ENCODE measurements around the gene TSPOAP1.

Gene TSPOAP1

DNA sequence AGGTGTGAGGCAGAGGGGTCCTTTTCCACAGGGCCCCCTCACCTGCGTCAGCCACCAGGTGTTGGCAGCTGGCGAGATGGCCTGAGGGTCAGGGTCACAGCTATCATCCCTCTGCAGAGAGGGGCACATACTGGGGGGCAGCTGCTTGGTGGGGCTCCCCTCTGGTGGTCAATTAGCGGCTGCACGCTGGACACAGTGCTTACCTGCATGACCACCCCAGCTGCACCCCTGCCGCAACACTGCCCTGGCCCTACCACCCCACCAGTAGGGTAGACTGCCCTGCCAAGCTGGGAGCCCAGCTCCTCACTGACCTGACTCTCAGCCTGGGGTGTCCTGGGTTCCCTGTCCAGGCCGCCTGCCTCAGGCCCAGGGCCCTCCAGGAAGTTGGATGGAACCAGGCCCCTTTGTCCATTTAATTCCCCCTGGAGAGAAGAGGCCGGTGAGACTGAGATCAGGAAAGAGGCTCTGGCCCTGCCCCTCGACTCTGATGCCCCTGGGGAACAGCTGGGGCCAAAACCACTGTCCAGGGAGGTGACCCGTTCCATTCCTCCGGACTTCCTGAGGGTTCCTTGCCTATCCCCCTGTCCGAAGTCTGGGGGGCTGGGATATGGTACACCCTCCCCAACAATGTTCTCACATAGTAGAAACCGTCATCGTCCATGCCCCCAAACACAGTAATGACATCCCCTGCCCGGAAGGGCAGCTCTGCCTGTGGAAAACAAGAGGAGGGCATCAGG lies 23.7 kb downstream of the TSPOAP1 start:
- DNase-seq (ENCODE audit: low spot score), result peak; percentile 30

DNA sequence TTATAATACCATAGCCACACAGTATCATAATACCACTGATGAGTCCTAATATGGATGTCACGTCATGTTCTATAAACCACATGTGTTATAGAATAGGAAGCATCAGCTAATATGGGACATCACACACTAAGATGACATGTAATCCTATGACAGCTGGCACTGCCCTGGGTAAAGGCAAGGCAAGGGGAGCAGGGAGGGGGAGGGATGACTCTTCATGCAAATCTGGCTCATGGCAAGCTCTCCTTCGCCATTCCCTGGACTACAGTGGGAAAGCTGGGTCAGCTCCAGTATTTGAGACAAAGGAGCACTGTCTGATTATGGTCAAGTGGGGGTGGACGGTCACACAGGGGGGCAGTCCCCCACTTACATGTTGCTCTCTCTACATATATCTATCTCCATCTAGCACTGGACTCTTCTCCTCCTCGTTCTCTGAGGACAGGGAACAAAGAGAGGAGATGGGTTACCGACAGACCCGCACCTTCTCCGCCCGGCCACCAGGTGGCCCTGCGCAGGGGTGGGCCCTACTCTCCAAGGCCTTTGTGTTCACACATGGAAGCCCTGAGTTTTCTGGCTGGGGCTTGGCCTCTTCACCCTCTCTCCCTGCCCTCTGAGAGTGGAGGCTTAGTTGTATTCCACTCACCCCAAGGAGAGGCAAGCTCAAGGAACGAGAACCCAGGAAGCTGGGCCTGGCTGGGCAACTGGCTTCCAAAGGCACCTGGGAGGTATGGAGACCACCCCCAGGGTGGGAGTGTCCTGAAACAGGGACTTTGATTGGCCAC lies 24.4 kb downstream of the TSPOAP1 start:
- DNase-seq (ENCODE audit: low spot score), result peak; percentile 94

DNA sequence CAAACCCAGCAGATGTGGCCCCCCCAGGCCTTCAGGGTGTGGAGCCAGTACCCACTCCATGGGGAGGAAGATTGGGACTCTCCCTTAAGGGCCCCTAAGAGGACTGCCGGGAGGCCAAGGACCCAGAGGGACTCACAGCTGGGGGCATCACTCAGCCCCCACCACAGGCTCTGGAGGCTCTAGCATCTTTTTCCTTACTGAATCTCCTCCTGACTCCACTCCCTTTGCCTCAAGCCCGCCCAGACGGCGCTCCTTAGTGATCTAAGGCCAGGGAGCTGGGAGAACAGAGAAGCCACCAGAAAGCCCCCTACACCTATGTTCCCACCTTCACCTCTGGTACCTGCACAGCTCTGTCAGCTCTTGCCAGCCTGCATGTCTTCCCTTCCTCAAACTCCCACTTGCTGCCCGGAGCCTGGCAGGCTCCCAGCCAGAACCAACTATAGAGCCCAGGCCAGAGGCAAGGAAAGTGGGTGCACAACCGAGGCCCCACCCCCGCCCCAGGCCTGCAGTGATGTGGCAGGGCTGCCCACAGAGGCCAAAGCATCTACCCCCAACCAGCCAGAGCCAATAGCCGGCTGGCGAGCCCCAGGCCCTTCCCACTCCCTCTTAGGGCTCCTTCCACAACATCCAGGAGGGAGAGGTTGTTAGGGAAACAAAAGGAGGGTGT lies 25.5 kb downstream of the TSPOAP1 start:
- peak; percentile 37 for DNase-seq (ENCODE audit: low spot score)

DNA sequence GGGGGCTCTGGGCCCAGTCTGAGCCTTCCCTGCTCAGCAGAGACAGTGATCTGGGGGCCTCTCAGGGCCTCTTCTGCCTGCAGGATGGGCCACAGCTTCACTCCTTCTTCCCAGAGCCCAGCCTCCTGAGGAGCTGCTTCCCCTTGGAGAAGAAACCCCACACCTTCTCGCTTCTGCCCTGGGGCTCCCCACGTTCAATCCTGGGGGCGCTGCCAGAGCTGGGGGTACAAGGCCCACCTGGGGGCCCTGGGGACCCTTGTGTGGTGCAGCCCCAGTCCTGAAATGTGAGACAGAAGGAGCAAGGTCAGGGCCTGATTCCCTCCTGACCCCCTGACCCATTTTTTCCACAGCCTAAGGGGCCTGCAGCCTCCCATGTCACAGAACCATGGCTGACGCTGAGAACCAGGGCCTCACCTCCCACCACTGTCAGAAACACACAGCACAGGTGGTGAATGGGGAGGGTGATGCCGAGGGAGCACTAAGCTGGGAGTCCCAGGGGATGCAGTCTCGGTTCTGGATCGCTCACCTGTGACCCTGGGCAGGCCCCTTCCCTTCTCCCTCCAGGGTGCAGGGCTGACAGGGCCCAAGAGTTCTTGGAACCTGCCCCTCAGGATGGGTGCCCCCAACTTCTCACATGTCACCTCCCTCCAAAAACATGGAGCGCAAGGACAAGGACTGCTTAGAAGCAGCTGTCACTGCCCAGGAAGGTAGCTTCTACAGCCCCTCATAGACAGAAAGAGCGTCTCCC lies 26.2 kb downstream of the TSPOAP1 start:
- peak; percentile 26 for DNase-seq (ENCODE audit: low spot score)

DNA sequence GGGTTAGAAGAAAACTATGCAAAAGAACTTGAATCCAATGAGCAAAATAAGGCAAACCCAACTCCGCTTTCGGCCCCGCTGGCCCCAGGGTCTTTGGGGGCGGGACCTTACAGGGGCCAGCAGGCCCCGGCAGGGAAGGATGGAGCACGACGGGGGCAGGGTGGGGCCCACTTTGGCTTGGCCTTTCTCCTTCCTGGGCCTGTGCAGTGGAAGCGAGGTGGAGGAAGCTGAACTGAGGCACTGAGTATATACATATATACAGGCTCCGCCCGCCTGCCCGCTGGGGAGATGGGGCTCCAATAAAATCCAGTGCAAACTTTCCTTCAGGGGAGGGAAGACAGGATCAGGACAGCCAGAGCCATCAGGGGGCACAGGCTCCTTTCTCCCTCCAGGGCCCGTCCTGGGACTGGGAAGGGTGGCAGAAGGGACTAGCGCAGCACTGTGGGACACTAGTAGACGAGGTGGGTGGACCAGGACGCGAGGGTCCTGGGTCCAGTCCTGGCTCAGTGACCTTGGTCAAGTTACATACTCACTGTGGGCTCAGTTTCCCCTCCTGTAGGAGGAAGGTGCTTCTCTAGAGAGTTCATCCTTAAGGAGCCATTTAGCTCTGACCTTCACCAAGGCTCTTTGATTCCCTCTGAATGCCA lies 27.0 kb downstream of the TSPOAP1 start:
- peak; percentile 34 for DNase-seq (ENCODE audit: low spot score)

DNA sequence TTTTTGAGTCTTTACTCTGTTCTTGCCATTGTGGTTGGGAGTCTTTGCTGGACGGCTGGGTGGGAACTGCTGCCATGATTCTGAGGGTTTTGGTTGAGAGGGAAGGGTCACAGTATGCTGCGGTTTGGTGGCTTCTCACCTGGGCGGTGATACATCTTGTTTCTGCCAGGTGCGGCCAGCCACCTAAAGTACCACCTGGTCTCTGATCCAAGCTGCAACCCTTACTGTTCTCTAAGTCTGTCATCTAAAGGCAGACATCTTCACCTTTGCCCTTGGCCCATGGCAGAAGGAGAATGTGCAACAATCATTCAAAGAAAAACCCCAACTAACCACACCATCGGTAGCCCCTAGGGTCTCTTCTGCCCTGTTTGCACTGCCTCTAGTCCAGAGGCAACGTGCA lies 28.3 kb downstream of the TSPOAP1 start:
- peak; percentile 19 for DNase-seq (ENCODE audit: low spot score)

DNA sequence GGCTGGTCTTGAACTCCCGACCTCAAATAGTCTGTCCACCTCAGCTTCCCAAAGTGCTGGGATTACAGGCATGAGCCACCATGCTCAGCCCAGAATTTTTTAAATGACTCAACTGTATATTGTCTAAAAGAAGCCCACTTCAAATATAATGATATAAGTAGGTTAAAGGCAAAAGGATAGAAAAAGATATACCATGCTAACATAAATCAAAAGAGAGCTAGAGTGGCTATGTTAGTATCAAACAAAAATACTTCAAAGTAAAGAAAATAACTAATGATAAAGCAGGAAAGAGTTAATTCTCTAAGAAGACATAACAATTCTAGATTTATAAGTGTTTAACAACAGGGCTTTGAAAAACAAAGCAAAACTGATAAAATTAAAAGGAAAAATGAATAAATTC lies 34.6 kb downstream of the TSPOAP1 start:
- DNase-seq (ENCODE audit: low spot score), result no peak

DNA sequence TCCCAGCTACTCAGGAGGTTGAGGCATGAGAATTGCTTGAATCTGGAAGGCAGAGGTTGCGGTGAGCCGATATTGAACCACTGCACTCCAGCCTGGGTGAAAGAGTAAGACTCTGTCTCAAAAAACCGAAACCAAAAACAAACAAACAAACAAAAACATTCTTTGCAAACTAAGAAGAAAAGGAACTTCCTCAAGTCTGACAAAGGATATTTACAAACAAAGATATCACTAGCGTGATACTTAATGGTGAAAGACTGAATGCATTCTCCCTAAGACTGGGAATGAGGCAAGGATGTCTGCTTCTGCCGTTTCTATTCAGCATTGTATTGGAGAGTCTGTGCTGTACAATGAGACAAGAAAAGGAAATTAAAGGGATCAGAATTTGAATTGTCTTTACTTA lies 37.3 kb downstream of the TSPOAP1 start:
- DNase-seq (ENCODE audit: low spot score), result no peak

DNA sequence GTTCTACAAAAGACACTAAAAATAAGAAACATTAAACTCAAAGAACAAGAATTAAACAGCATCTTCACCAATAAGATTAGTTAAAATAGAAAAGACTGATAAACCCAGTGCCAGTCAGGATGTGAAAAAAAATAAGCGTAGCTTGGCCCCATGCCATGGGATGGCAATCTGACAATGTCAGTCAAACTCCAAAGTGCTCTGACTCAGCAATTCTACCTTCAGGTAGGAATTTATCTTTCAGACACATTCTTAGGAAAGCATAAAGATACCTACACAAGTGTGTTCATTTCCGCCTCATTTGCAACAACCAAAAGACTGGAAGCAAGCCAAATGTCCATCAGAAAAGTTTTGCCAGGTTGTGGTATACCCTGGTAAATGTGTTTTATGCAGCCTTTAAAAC lies 38.7 kb downstream of the TSPOAP1 start:
- no peak for DNase-seq (ENCODE audit: low spot score)

DNA sequence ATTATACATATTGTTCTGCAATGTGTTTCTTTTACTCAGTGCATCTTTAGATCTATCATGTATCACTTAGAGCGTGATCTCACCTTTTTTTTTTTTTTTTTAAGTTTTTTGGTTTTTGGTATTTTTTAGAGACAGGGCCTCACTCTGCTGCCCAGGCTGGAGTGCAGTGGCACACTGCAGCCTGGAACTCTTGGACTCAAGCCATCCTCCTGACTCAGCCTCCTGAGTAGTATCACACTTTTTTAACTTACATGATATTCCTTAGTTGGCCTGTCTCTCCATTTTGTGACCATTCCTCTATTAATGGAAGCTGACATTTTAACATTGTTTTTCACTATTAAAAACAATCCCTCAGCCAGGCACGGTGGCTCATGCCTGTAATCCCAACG lies 43.2 kb downstream of the TSPOAP1 start:
- no peak for DNase-seq (ENCODE audit: low spot score)

DNA sequence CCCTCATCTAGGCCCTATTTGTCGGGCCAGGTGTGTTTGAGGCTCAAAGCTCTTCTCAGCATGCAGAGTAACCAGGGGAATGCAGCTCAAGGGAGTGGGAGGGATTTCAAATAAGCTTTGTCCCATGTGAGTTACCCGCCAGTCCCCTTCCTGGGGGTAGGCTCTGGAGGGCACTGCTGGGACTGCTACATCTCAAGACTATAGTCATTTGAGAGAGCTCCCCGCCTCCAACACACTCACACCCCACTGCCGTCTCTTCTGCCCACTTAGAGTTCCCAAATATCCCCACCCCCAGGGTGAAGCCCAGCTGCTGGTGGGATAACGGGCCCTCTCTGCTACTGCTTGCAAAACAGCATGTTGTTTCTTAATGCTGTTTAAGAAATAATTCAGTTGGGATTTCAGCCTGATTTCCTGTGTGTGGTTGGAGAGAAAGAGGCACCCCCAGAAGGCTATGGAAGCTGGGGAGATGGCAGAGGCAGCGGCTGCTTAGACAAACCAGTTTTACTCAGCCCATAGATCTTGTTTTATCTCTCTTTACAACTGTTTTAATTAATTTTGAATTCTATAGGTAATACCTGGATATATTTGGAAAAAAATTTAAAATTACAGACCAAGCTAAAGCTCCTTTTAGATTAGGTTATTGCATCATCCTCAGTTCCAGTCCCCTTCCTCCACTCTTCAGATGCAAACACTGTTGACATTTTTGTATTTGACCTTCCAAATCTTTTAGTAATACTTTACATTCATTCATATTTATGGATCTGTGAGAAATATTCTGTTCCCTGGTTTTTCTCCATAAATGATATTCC lies 43.8 kb downstream of the TSPOAP1 start:
- peak; percentile 54 for DNase-seq (ENCODE audit: low spot score)

DNA sequence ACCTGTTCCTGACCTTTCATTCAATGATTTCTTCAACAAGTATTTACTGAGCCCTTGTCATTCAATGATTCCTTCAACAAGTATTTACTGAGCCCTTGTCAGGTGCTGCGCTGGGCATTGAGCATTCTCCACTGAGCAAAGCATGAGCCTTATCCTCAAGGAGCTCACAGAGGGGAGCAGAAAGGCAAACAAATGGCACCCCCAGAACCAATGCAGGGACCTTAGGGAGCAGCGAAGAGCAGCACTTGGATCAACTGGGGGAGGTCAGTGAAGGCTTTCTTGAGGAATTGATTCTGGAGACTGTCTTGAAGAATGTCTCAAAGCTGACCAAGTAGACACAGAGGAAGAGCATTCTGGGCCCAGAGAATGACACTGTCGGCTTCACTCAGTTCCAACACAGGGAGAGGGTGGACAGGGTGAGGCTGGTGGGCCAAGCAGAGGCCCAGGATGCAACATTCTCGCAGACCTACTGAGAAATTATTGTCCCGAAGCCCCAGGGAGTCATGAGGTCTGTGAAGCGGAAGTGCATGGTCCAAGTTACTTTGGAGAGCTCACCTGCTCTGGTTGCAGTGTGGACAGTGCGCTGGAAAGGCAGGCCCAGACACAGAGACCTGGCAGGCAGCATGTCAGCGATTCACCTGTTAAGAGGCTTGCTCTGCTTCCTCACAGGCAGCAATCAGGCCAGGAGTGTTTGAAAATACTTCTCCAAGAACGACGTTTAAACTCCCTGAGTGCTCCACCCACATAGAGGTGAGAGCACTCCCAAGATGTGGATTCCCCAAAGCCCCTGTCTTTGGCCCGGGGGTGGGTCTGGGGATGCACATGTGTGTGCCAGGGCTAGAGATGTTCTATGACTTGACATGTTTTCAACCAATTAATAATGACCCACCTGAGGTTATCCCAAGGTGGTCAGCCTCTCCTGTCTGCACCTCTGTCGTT lies 44.7 kb downstream of the TSPOAP1 start:
- peak; percentile 27 for DNase-seq (ENCODE audit: low spot score)

DNA sequence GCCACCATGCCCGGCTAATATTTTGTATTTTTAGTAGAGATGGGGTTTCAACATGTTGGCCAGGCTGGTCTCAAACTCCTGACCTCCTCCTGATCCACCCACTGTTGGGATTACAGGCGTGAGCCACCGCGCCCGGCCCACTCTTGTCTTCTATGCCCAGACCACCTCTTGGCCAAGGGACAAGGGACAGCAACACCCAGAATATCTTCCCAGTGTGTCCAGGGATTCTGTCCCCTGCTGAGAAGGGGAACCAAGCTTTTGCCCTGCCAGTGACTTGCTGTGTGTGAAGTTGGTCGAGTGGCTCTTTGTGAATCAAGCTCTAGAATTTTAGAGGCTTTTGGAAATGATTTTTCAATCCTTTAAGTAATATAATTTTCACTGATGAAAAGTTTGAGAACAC lies 46.2 kb downstream of the TSPOAP1 start:
- DNase-seq (ENCODE audit: low spot score), result no peak

DNA sequence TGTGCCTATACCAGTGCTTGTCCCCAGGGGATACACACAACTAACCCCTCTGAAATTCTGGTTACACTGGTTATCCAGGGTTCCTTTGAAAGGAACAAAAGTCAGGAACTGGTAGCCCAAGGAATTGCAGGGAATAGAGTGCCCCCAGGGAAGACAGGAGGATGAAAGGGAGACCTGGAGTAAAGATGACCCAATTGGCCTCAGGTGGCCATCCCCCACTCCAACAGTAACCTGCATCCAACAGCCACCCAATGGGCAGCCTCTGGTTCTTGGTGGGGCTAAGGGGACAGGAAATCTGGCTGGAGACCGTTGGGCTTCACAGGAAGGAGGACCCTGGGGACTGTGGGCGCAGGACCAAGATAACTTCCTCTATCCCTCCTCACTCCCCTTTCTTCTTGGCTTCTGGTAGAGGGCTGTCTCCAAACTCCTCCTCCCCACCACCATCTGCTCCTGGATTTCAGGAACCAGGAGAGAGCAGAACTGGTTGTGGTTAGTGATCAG lies 47.0 kb downstream of the TSPOAP1 start:
- DNase-seq (ENCODE audit: low spot score), result peak; percentile 39

DNA sequence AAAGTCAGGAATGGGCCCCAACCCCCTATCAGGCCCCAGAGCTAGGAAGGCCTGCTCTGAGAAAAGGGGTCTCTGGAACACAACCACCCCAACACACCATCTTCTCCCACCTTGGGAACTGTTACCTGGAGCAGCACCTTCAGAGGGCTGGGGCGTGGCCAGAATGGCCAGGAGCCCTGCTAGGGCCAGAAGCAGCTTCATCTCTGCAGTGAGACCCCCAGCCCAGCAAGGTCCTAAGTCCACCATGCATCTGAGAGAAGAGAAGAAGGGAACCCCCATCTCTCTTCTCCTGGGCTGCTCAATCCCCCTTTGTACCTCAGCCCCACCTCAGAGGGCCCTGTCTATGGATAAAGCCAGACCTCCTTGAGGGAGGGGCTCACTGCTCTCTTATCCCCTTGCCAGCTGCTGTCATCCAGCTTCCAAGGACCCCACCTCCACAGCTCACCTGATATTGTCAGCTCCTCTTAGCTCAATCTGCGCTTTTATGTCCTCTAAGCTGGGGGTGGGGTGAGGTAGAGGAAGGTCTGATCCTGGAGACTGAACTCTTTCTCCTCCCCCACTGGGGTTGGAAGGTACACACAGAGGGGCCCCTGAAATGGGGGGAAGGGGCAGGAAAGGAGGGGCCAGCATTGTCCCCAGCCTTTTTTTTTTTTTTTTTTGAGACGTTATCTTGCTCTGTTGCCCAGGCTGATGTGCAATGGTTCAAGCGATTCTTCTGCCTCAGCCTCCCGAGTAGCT lies 47.9 kb downstream of the TSPOAP1 start, which contains the start of gene MPO:
MPO (minus strand) TSS at position 456 of the 738 bp plus-strand sequence; CDS start at position 279, 177 bp downstream.
- peak; percentile 24 for DNase-seq (ENCODE audit: low spot score)

DNA sequence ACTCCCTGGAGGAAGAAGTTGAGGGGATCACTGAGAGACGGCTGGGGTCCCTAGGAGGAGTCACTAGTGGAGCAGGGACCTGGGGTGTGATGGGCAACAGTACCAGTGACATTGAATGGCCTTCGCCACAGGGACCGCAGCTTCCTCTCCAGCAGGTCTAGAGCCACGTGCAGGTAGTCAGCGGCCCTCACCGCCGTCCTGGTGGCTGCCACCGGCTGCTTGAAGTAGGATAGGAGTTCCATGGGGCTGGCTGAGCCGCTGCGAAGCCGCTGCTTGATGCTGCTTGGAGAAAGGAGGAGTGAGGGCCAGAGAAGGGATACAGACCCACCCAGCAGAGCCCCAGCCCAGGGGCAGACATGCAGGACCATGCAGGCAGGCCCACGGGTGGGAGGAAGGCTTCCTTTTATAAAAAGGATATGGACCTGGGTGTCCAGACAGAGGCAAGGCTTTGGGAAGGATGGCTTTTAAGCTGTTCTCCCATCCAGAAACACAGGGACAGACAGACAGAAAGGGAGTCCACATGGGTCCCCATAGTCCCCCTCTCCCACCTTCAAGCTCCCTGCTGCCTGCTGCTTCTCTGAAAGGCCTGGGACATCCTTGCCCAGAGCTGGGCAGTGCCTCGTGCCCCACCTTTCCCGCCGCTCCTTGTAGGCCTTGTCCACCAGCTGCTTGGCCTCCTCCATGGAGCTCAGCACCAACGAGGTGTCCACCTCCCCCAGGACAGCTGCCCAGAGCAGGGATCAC lies 48.7 kb downstream of the TSPOAP1 start:
- peak; percentile 47 for DNase-seq (ENCODE audit: low spot score)

DNA sequence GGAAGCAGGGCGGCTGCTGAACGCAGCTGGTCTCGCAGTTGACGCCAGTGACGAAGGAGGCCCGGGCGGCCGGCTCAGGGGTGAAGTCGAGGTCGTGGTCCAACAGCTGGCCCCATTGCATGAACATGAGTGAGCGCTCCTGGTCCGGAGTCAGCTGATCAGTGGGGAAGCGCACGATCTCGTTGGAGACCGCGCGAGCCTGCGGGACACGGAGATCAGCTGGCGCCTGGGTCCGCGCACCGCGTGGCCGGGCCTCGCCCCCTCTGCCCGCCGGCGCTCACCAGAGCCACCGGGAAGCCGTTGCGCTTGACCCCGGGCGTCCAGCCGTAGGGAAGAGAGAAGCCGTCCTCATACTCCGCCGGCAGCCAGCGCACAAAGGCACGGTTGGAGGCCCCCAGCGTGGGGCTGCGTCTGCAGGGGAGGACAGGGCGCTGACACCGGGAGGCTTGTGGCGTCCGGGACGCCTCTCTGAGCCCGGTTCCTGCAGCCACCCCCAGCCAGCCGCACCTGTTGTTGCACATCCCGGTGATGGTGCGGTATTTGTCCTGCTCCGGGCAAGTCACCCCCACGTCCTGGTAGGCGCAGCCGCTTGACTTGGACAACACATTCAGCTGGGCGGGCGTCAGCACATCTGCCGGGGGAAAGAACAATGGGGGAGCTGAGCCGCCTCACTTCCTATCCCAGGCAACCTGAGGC lies 49.4 kb downstream of the TSPOAP1 start:
- peak; percentile 49 for DNase-seq (ENCODE audit: low spot score)

All from D341Med (cell line).